ENCODE measurements around the gene RPRD1A. TPM values are rescaled to one million over a fixed set of nuclear protein-coding genes. Genes with fewer than 3 reads are reported as not detected.

The RPRD1A gene
- total RNA-seq, 1 experiment from 2014 or later: 83.3 TPM

DNA sequence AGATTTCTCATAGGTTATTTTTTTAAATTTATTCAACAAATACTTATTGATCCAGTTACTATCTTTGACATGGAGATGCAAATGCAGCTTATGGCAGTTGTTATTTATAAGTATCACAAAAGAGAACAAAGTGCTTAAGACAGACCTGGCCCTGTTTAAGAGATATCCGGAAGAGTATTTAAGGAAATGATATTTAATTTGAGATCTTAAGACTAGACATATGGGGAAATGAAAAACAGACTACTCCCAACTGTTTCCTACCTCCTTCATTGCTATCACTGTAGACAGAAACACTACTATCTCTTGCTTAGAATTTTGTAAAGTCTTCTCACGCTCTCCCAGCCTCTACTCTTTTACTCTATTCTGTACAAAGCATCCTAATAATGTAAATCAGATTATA is 36.0 kb downstream of the RPRD1A start:
- no peak for DNase-seq (ENCODE audit: low spot score)

DNA sequence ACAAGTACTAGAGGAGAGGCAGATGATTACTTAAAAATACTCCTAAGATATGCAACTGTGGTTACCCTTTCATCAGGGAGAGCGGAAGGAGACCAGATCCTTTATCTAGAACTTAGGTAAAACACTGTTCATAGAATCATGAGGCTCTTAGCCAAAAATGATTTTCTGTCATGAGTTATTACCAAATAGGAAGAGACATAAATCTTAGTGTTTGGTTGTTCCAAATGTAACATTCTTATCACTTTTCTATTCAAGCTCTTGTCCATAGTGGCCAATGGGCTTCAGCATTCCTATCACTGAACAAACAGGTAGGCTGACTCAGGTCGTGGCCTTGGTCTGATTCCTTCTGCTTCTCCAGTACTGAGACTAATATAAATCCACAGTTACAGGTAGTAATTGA is 38.5 kb downstream of the RPRD1A start:
- no peak for DNase-seq (ENCODE audit: low spot score)

DNA sequence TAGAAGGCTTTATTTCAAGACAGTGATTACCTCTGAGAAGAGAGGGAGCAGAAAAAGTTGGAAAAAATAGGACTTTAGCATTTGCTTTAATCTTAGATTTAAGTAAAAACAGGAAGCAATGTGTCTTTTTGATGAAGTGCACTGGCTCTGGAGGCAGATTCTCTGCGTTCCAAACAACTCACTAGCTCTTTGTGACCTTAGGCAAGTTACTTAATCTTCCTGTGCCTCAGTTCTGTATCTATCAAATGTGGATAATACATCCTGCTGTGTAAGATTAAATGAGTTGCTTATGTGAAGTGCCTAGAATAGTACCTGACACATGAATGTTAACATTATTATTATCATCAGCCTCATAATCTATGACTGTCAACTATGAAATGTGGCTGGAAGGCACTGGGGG is 42.3 kb downstream of the RPRD1A start:
- peak; percentile 39 for DNase-seq (ENCODE audit: low spot score)

DNA sequence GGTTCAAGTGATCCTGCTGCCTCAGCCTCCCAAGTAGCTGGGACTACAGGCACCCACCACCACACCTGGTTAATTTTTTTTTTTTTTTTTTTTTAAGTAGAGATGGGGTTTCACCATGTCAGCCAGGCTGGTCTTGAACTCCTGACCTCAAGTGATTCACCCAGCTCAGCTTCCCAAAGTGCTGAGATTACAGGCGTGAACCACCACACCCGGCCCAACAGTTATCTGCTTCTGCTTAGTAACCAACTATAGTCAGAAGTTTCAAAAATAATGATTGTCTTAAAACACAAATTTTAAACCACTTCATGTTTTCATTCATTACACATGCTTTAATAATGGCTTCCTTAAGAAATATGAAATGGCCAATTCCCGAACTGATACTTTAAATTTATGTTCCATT is 43.1 kb downstream of the RPRD1A start:
- DNase-seq (ENCODE audit: low spot score): peak; percentile 7

DNA sequence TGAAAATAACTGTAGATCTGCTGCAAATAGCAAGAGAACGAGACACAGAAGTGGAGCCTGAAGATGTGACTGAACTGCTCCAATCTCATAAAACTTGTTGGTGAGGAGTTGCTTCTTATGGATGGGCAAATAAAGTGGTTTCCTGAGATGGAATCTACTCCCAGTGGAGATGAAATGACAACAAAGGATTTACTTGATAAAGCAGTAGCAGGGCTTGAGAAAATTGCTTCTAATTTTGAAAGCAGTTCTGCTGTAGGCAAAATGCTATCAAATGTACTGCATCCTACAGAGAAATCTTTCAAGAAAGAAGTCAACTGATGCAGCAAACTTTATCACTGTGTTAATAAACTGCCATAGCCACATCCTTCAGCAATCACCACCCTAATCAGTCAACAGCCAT is 44.0 kb downstream of the RPRD1A start:
- no peak for DNase-seq (ENCODE audit: low spot score)

DNA sequence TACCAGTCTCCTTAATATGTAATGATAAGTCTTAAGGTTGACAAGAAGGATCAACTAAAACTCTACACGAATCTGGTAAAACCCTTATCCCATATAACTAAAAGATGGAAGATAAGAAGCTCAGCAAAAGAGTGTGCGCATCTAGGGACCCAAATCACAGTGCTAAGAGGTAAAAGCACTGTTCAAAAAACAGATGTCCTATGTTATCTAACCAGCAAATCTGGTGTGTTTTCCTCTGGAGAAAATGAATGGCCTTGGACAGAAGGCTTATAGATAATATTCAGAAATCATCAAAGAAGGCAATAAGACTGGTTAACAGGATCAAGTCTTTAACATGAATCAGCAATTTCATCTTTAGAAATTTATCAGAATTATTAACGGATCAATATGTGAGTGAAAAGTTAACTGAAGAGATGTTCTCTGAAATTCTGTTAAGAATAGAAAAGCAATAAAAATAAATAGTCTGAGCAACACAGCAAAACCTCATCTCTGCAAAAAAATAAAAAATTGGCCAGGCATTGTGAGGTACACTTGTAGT is 47.1 kb downstream of the RPRD1A start:
- no peak for DNase-seq (ENCODE audit: low spot score)

DNA sequence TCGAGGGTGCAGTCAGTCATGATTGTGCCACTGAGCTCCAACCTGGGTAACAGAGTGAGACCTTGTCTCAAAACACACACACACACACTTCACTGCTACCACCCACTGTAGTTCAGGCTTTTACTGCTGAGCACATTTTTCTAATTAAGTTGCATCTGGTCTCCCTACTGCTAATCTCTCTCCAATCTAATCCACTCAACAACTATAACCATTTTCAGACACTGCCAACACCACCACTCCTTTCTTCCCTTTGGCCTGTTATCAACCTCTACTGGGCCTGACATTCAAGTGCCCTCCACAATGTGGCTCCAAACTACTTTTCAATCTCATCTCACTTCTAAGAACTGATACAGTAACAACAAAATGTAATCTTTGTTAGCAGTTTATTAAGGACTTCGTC is 50.1 kb downstream of the RPRD1A start:
- DNase-seq (ENCODE audit: low spot score): no peak

DNA sequence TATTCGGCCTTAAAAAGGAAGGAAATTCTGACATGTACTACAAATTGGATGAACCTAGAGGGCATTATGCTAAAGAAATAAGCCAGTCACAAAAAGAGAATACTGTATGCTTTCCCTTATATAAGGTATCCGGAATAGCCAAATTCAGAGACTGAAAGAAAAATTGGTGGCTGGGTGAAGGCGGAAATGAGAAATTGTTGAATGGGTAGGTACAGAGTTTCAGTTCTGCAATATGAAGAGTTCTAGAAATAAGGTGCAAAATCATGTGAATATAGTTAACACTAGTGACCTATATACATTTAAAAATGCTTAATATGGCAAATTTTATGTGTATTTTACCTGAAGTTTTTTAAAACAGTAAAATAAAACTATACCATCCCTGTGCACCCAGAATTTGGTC is 51.7 kb downstream of the RPRD1A start:
- DNase-seq (ENCODE audit: low spot score): no peak

DNA sequence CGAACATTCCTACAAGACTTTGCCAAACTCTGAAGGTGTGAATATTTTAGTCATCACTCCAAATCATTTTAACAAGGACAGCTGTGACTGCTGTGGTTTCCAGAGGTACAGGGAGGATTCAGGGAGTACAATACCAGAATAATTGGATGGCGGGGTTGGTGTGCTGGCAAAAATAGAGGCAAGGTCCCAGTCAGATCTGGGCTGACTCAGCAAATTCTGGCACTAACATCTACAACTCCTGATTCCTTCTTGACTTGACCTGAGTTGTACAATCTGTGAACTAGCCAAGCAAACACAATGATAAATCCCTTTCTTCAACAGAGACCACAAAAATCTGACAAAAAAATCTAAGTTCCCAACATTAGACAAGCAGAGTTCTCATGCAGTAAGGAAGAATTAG is 54.5 kb downstream of the RPRD1A start:
- DNase-seq (ENCODE audit: low spot score): no peak

DNA sequence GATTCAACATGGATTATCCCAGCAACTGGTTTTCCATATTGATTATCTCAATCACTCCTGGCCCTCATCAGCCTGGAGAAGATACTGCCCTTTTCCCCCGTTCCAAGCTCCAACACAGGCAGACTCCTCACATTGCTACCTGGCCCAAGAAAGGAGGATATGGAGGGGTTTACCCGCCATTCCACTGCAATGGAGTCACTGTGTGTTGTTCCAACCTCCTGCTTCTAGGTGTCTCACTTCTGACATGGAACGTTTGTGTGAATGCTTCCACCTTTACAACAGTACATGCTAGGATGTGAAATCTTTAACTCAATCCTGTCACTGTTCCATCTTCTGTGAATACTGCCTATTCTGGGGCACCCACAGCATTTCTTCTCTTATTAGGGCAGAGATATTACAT is 58.1 kb downstream of the RPRD1A start:
- no peak for DNase-seq (ENCODE audit: low spot score)

DNA sequence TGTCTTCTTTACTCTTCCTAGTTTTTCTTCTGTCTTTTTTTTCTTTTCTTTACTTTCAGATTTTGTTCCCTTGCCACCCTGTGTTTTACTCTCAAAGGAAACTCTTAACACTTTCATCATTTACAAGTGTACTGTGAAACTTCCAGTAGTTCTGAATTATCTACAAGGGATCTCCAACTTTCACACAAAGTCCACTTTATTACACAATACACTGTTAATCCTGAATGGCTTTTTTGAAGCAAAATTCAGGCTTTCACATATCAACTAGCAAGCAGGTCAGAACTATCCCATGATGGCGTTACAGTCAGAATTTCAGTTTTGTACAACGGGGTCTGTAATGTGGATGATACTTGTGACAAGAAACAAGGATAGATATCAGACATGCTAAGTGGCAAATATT is 60.4 kb downstream of the RPRD1A start:
- no peak for DNase-seq (ENCODE audit: low spot score)

DNA sequence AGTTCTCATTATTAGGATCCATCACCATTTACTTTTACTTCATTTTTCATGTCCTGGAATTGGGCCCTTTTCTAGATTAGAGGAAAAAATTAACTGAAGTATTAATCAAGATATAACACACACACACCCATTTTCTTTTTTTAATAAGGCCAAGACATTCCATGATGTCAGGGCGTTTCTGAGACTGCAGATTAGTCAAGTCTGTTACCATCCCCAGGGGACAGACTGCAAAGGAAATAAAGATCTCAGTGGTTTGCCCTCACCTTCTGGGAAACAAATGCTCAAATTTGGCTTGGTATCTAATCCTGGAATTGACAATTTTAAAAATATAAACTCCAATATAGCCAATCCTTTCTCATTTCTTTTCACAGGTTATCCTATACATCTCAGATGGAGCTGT is 67.4 kb downstream of the RPRD1A start:
- DNase-seq (ENCODE audit: low spot score): no peak

DNA sequence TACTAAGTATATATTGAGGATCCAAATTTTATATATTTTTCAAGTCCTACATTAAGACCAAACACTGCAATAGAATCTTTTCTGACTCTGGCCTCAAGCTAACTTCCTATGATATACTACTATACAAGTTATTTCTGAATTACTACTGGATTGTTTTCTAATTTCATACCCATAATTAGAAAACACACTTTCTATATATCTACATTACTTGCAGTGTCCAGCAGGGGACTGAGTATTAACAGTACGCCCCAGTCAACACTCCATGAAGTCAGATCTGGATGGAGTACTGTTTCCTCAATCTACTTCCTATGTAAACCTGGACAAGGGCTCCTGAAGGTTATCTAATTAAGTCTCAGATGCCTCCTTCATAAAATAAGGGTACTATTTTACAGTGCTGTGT is 68.4 kb downstream of the RPRD1A start:
- DNase-seq (ENCODE audit: low spot score): peak; percentile 5

DNA sequence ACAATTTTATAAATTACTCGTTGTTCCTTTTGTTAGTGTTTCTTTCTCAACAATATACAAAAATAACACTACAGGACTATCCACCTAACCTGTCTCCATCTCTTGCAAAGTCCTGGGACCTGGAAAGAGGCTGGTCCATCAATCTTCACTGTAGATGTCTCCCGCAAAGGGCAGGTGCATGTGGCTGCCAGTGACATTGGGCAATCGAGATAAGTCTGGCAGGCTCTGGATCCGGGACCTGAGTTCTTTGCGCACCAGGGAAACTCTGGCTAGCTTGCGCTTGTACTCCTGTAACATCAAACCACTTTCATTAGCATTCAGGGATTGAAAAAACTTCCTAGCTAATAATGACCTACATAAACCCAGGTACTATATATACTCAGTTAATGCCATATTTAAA is 74.3 kb downstream of the RPRD1A start:
- no peak for DNase-seq (ENCODE audit: low spot score)

DNA sequence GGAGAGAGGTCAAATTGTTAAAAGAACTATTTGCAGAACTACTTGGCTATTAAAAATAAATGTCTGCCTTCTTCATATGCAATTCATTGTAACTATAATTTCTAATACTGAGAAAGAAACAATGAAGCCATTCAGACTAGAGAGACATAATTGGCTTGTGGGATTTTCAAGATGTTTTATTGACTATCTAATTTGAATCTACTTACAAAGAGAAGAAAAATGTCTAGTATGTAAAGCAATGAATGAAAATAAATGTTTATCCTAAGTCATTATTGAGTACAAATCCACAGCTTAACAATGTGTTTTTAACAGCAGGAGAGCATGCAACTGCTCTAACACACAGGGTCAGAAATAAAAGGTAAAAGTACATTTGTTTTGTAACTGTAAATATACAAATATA is 75.7 kb downstream of the RPRD1A start:
- no peak for DNase-seq (ENCODE audit: low spot score)

DNA sequence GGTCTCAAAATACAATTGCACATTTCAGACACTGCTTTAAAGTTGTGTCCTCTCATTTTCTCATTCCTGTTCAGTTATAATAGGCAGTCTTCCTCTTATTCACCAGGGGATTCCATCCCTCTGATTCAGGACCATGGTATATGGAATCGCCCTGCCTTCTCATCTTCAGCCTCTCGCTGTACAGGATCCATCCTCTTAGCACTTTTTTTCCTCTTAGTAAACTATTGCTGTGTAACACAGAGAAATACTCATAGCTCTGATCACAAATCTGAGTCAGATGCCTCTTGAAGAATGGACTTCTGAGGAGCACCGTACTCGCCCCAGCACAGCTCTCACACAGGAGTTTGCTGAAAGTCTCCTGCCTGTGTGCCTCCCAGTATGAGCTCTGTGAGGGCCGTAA is 83.5 kb downstream of the RPRD1A start:
- DNase-seq (ENCODE audit: low spot score): no peak

DNA sequence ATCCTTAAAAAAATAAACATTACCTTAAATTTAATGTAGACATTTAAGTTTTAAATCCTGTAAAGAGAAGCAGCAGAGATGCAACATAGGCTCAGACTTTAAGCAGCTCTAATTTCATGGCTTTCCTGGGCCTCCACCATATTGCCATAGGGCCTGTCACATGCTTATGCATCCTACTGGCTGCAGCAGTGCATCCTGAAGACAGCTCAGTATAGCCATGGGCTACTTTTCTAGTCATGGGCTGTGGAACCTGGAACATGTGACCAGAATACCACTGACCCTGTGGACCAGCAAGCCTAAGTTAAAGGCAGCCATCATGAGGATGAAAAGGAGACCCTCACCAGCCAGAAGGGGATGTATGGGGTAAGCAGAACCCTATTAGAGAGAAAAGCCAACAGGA is 84.2 kb downstream of the RPRD1A start:
- DNase-seq (ENCODE audit: low spot score): no peak

DNA sequence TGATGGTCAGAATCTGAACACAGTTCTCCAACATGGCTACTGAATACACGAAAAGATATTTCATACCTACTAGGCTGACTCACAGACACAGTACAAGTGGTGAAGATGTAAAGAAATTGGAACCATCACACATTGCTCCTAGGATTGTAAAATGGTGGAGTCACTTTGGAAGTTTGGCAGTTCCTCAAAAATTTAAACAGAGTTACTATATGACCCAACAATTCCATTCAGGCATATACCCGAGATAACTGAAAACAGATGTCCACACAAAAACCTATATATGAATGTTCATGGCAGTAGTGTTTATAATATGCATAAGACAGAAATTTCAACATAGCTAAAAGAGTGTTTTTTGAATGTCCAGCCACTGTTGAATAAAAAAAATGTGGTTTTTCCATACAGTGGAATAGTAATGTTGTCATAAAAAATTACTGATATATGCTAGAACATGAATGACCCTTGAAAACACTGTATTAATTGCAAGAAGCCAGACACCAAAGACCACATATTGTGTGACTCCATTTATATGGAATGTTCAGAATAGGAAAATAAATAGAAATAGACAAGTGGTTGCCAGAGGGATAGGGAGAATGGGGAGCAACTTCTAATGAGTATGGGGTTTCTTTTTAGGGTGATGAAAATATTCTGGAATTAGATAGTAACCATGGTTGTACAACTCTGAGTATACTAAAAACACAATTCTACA is 84.8 kb downstream of the RPRD1A start:
- no peak for DNase-seq (ENCODE audit: low spot score)

DNA sequence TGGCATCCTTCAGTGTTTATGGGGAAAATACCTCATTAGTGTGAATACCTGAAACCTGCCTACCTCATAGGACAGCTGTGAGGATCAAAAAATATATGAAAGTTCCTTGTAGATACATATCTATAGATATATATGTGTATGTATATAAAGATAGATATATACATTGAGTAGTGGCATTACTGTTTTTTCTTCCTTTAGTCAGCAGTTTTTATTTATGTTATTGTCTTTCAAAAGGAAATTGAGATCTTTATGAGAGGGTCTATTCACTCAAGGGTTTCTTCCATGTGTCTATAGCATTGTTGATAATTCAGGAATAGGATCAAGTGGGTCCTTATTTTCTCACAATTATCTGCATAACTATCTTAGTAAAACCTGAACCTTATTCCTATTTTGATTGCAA is 88.2 kb downstream of the RPRD1A start:
- DNase-seq (ENCODE audit: low spot score): no peak

DNA sequence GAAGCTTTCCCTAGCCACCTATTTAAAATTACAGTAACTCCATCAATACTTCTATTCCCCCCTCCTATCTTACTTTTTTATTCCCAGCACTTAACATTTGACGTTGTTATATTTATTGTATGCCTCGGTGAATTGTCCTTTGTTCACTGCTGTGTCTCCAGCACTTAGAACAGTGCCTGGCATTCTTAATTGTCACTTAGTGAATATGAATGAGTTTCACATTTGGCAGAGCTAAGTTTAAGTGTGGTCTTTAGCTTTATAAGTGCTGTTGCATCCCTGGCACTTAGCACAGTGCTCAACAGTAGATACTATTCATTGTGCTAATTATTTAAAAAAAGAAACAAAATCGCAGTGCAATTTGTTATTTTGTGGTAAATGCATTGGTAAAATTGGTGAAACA is 93.2 kb downstream of the RPRD1A start:
- no peak for DNase-seq (ENCODE audit: low spot score)

DNA sequence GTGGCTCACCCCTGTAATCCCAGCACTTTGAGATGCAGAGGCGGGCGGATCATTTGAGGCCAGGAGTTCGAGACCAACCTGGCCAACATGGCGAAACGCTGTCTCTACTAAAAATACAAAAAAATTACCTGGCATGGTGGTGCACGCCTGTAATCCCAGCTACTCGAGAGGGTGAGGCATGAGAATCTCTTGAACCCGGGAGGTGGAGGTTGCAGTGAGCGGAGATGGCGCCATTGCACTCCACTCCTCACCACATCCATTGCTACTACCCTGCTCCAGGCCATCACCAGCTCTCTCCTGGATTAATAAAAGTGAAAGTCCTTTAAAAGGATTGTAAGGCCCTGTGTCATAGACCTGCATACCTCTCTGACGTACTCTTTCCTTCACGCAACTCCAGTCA is 93.7 kb downstream of the RPRD1A start:
- no peak for DNase-seq (ENCODE audit: low spot score)

DNA sequence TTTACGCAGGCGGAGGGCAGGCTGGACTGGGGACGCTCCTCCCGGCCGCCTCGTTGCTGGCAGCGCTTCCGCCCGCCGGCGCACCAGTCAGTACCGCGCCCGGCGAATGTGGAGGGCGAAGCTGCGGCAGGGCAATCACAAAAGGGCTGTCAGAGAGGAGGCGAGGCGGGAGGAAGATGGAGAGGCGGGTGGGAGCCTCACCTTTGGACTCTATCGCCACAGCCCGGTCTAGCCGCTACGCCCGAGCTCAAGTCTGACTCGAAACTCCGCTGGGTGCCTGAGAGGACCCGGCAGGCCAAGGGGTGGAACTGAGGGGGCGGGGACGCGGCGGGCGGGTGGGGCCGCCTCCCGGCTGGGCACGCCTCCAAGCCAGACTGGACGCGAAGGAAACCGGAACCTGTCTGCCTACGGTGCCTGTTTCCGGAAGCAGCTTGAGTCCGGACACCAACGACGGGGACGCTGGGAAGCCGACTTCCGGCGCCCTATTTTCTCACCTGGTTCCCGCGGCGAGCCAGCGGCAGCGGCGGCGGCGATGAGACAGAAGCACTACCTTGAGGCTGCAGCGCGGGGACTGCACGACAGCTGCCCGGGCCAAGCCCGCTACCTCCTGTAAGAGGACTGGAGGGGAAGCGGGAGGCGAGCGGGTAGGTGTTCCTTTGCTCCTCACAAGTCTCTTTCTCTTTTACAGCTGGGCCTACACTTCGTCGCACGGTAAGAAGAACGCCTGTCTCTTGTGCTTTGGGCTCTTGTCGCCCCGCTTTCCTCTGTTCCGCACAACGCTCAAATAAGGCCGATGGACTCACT is 95.0 kb downstream of the RPRD1A start, which contains the start of gene RMP24:
Gene RMP24, plus strand, starts transcription at position 483 of the 804 bp plus-strand sequence.
- peak; percentile 89 for DNase-seq (ENCODE audit: low spot score)

DNA sequence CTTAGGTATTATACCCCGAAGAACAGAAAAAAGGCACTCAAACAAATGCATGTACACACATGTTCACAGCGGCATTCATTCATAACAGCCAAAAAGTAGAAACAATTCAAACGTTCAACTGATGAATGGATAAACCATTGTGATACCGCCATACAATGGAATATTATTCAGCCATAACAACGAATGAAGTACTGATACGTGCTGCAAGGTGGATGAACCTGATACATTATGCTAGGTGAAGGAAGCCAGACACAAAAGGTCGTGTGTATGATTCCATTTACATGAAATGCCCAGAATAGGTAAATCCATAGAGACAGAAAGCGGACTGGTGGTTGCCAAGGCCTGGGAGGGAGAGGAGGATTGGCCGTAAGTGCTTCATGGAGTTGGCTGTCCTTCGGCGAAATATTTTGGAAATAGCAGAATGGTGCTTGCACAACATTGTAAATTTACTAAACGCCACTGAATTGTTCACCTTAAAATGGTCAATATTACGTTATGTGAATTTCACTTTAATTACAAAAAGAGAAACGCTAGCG is 95.6 kb downstream of the RPRD1A start:
- no peak for DNase-seq (ENCODE audit: low spot score)

Measured in A172 (cell line).